GM19193 (cell line): ENCODE measurements around the gene HS1BP3.

Experiments
- POLR2A ChIP-seq: IDR thresholded peaks from 4 replicates; pipeline ENCODE4 v1.6.1; 2011; ENCODE audit not compliant: insufficient read depth, insufficient read length; ENCODE audit errors: extremely low read depth

HS1BP3 gene

GRCh38 chr2:20668871-20669475, 18.1 kb upstream of the HS1BP3 start:
- TF ChIP-seq POLR2A = no peak

- no peak for TF ChIP-seq POLR2A
Observed at GRCh38 chr2:20668451-20668850, 17.6 kb upstream of the HS1BP3 start.

DNA sequence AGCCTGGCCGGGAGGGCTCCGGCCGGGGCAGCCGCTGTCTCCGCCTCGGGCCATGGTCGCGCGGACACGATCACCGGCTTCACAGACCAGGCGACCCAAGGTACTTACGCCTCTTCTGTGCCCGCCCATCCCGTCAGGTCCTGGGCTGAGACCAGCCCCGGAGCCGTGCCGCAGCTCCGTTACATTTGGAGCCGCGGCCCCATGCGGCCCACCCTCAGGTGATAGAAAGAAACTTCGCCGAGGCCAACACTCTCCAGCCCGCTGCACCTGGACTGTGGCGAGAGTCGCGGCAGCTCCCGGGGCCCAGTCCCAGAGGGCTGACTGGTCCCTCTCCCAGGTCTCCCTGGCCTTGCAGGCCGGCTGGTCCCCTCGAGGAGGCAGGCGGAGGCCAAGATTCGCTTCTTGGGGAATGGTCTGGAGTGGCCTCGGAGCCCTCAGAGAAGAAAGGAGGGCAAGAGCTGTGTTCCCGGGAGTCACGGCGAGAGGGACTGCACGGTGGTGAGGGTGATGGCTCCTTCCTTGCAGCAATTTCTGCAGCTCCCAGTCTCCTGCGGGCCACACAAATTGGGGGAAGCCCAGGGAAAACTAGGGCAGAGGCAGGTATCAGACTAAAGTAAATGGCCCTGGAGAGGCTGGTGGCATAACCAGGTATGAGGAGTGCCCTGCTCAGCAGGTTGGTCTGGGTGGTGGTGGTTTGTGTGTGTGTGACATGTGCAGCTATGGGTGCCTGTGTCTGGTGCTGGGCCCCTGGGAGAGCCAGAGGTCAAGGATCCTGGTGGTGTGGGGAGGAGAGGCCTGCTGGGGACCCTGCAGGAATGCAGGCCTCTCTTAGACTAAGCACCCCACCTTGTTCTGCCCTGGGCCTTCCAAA, 16.9 kb upstream of the HS1BP3 start:
- TF ChIP-seq POLR2A = no peak

GRCh38 chr2:20667151-20667530, 16.2 kb upstream of the HS1BP3 start:
- no peak for TF ChIP-seq POLR2A

DNA sequence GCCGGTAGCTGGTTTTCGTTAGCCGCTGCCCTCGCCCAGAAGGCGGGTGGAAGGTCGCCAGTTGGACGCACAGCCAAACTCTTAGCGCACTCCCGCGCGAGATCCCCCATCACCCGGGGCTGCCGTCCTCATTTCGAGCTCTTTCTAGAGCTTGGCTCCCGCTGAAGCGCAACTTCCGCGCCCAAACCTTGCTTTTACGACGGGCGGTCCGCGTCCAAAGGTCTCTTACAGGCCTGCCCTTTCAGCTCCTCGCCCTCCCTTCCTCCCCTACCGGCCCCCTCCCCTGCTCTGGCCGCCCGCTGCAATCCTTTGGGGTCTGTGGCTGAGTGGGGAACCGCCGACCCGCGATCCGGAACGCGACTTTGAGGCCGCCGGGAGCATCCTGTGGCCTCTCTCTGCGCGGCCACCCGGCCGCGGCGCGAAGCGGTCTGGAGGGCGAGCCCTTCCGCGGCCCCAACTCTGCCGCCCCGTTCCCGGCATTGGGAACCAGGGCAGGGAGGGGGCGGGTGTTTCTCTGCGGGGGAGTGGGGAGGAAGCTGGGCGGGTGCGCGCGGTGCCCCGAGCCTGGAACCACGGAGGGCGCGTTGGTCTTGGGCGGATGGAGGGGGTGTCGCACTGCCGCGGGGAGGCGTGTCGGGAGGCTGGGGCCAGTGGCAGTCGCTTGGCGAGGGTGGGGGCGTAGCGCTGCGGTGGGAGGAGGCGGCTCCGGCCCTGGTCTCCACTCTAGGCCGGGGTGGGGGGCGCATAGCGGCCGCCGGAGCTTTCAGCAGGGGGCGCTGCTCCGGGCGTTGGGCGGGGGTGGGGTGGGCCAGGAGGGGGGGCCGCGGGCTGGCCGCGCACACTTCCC, 15.6 kb upstream of the HS1BP3 start, which contains the start of gene GDF7:
GDF7 (plus strand) TSS at position 841 of the 847 bp plus-strand sequence. CDS start 96 bp downstream, outside the sequence.
- no peak for TF ChIP-seq POLR2A

DNA sequence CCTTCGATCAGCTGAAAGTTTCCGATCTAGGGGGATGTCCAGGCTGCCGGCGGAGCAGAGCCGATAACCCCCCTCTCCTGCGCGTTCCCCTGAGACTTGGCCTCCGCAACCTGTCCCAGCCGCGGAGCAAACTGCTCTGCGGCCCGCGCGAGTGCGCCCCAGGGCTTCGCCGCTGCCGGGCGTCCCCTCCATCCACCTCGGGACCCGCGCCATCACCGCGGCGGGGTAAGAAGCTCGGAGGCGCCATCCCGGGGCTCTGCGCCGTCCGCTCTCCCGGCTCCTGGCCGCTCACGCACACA, 15.1 kb upstream of the HS1BP3 start:
- no peak for TF ChIP-seq POLR2A

GRCh38 chr2:20665243-20666004, 14.5 kb upstream of the HS1BP3 start:
- TF ChIP-seq POLR2A = no peak

DNA sequence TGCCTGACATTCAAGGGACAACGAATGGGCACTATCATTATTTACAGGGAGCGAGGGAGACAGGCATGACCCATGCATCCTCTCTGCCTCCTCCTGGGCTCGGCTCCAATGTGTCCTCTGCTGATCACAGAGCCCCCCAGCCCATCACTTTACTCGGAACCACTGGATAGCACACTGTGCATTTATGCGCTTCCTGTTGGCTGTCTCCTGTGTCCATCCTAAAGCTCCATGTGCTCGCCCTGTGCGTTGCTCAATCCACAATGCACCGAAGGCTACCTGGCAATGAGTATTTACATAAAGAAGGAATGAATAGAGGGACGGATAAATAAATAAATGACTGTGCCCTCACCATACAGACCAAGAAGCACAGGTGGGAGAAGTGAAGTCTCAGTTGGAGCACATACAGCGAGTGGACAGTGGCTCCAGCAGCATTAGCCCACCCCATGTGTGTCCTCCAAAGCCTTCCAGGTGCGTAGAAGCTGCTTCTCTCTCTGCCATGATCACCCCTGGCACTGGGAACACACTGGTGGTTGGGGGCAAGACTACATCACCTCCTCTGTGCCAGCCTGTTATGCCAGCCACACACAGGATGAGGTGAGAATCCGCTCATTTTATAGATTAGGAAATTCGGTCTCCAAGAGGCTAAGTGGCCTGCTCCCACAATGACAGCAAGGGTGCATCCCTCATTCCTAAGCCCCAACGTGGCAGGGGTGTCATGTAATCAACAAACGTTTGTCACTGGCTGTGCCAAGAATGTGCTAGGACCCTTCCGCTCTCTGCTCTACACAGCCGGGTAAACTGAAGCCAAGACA, 13.7 kb upstream of the HS1BP3 start:
- TF ChIP-seq POLR2A = no peak

GRCh38 chr2:20664071-20664390, 13.1 kb upstream of the HS1BP3 start:
- no peak for TF ChIP-seq POLR2A

GRCh38 chr2:20663196-20664070, 12.5 kb upstream of the HS1BP3 start:
- TF ChIP-seq POLR2A = no peak

GRCh38 chr2:20662308-20662937, 11.5 kb upstream of the HS1BP3 start:
- TF ChIP-seq POLR2A = no peak

GRCh38 chr2:20661421-20662307, 10.8 kb upstream of the HS1BP3 start:
- no peak for TF ChIP-seq POLR2A
